Embryonic facial prominence (tissue), 1 donor: ENCODE data around the gene SNAPIN.

ENCODE experiments used
- DNase-seq: peaks from one replicate; pipeline ENCODE4 v3.0.0-alpha.2; 2016; ENCODE audit errors: extremely low spot score

SNAPIN gene

GRCh38 chr1:153678519-153679336 lies 20.2 kb downstream of the SNAPIN start, which contains the start of gene NPR1:
TSS of gene NPR1 (plus strand) at chr1:153678688. CDS start at chr1:153679109, 421 bp downstream.
- no peak for DNase-seq

DNA sequence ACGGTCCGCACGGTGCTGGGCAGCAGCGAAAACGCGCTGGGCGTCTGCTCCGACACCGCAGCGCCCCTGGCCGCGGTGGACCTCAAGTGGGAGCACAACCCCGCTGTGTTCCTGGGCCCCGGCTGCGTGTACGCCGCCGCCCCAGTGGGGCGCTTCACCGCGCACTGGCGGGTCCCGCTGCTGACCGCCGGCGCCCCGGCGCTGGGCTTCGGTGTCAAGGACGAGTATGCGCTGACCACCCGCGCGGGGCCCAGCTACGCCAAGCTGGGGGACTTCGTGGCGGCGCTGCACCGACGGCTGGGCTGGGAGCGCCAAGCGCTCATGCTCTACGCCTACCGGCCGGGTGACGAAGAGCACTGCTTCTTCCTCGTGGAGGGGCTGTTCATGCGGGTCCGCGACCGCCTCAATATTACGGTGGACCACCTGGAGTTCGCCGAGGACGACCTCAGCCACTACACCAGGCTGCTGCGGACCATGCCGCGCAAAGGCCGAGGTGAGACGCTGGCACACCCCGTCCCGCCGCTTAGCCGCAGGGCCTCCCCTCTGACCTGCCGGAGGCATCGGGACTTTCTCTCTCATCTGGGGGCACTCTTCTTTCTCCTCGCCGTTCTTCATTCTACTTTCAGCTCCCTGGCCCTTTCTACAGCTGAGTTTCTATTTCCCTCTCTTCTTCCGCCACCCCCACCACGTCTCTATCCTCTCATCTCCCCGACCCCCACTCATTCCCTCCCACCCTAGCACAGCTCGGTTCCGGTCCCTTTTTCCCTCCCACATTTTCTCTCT lies 21.0 kb downstream of the SNAPIN start:
- DNase-seq = no peak

GRCh38 chr1:153680120-153680403 lies 21.6 kb downstream of the SNAPIN start:
- DNase-seq = no peak

- no peak for DNase-seq
Observed at GRCh38 chr1:153682730-153683129, 24.2 kb downstream of the SNAPIN start.

GRCh38 chr1:153683854-153684253 lies 25.4 kb downstream of the SNAPIN start:
- DNase-seq = no peak

GRCh38 chr1:153684892-153685291 lies 26.4 kb downstream of the SNAPIN start:
- no peak for DNase-seq

DNA sequence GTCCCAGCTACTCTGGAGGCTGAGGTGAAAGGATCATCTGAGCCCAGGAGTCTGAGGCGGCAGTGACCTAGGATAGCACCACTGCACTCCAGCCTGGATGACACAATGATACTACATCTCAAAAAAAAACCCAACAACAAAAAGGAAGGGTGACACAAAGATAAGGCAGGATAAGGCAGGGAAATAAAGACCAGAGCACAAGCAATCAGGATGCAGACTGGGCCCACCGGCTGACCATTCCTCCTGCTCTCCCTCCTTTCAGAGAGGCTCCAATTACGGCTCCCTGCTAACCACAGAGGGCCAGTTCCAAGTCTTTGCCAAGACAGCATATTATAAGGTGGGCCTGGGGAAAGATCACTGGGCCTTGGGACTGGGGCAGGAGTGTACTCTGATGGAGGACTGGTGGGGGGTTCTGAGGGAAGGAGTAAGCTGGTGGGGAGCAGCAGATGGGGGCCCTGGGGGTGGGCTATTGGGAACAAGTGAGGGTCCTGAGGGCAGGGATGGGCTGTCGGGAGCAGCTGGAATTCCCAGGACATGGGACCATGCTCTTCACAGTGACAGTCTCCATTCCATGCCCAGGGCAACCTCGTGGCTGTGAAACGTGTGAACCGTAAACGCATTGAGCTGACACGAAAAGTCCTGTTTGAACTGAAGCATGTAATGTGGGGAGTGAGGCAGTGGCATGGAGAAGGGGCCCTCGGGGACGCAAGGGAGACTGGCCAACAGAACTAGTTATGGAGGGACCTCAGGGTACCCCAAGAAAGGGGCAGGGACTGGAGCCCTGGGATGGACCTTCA lies 27.2 kb downstream of the SNAPIN start:
- no peak for DNase-seq

GRCh38 chr1:153687346-153688125 lies 29.0 kb downstream of the SNAPIN start:
- DNase-seq = no peak

- DNase-seq = no peak
Observed at GRCh38 chr1:153688276-153688675, 29.8 kb downstream of the SNAPIN start.

DNA sequence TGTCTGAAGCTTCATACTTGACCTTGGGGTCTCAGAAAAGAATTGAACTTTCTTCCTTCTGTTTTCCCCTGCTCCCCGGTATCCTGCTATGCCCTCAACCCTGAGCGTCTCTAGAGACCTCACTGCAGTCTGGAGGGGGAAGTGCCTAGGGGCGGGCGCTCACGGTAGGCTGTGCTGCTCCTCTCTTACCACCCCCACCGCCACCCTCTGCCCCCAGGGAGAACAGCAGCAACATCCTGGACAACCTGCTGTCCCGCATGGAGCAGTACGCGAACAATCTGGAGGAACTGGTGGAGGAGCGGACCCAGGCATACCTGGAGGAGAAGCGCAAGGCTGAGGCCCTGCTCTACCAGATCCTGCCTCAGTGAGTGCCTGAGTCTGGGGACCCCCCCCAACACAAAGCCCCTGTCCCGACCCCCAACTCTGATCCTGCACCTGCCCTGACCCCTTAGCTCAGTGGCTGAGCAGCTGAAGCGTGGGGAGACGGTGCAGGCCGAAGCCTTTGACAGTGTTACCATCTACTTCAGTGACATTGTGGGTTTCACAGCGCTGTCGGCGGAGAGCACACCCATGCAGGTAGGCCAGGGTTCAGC lies 30.3 kb downstream of the SNAPIN start:
- DNase-seq = no peak

DNA sequence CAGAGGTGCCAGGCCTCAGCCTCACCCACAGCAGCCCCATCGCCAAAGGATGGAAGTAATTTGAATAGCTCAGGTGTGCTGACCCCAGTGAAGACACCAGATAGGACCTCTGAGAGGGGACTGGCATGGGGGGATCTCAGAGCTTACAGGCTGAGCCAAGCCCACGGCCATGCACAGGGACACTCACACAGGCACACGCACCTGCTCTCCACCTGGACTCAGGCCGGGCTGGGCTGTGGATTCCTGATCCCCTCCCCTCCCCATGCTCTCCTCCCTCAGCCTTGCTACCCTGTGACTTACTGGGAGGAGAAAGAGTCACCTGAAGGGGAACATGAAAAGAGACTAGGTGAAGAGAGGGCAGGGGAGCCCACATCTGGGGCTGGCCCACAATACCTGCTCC lies 35.0 kb downstream of the SNAPIN start:
- DNase-seq = no peak

DNA sequence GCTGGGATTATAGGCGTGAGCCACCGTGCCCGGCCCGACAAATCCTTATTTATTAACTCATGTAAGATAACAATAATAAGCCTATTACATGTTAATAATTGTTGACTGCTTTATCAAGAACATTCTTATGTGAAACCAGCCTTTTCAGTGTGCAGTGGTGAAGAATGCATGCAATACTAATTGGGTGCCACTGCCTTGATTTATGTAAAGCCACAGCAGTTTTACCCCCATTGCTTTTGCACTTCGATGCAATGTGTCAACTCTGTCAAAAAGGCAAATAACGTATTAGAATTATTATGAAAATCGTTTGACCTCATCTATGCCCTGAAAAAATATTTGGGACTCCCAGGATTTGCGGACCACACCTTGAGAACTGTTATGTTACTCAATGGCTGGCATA lies 38.2 kb downstream of the SNAPIN start:
- no peak for DNase-seq

DNA sequence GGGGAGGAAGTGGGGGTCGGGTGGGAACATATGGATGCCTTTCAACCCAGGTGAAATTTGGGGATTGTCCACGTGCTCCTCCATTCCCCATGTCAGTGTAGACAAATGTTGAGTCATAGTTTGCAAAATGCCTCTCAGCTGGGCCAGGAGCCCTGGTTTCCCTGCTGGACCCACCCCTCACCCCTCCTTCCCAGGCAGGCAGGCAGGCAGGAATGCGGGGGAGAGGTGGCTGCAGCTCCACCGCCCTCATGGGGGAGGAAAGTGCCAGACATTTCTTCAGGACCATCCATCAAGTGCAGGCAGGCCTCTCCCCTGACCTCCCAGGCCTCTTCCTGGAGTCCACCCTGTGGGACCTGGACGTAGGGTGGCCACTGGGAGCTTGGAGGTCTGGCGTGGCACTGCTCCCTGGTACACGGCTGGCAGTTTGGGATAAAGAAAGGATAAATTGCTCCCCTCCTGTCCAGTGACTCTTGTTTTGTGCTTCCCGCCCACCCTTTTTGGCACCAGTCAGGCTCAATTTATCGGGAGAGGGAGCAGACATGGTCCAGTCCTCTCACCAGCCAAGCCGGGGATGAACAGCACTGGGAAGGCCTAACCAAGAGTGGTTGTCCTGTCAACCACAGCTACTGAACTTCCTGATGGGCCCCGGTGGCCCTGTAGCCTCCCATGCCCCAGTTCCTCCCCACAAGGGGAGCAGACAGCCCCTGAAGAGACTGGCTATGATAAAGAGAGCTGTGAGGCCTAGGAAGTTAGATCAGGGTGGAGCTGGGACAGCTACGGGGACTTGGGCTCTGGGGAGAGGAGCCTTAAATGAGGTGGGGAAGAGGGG lies 38.9 kb downstream of the SNAPIN start:
- DNase-seq = no peak

- no peak for DNase-seq
Observed at GRCh38 chr1:153698020-153698922, 39.8 kb downstream of the SNAPIN start.

- DNase-seq = no peak
Observed at GRCh38 chr1:153698923-153699714, 40.6 kb downstream of the SNAPIN start.

- no peak for DNase-seq
Observed at GRCh38 chr1:153699768-153700167, 41.3 kb downstream of the SNAPIN start.

DNA sequence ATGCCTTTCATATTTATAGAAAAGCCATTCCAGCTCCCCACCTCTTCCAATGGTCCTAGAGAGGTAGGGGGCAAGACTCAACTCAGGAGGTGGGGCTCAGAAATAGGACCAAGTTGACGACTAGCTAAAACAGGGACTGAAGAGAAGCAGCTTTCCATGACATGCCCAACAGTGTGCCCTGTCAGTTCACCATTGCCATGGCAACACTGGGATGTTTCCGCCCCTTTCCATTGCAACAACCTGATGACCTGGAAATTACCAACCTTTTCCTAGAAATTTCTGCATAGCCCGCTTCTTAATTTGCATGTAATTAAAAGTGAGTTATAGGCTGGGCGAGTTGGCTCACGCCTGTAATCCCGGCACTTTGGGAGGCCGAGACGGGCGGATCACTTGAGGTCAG lies 47.0 kb downstream of the SNAPIN start:
- no peak for DNase-seq

GRCh38 chr1:153711026-153711425 lies 52.5 kb downstream of the SNAPIN start:
- no peak for DNase-seq
